ENCODE results near the gene SPATA13.

GRCh38 chr13:24203273-24203672, 42.8 kb downstream of the SPATA13 start:
- TF ChIP-seq GATA2 (IDR thresholded peaks at IDR 0.05; ENCODE audit: low read depth, low read length): no peak
- TF ChIP-seq GATA3 (IDR thresholded peaks at IDR 0.05; ENCODE audit: low read depth, low read length): no peak

All from SH-SY5Y (cell line).